HG03460 (cell line): Measurements from ENCODE around the gene DNAJB12.
"Not testable (repeated sequence)": the region's sequence is repeated elsewhere in the genome, so short reads cannot be mapped to it uniquely, and the experiment has no call there.

Experiments
- ATAC-seq: cut with Tn5 transposase; IDR thresholded peaks from one replicate; pipeline ENCODE4 v1.9.1; 2021; ENCODE audit not compliant: unreplicated experiment

The DNAJB12 gene

DNA sequence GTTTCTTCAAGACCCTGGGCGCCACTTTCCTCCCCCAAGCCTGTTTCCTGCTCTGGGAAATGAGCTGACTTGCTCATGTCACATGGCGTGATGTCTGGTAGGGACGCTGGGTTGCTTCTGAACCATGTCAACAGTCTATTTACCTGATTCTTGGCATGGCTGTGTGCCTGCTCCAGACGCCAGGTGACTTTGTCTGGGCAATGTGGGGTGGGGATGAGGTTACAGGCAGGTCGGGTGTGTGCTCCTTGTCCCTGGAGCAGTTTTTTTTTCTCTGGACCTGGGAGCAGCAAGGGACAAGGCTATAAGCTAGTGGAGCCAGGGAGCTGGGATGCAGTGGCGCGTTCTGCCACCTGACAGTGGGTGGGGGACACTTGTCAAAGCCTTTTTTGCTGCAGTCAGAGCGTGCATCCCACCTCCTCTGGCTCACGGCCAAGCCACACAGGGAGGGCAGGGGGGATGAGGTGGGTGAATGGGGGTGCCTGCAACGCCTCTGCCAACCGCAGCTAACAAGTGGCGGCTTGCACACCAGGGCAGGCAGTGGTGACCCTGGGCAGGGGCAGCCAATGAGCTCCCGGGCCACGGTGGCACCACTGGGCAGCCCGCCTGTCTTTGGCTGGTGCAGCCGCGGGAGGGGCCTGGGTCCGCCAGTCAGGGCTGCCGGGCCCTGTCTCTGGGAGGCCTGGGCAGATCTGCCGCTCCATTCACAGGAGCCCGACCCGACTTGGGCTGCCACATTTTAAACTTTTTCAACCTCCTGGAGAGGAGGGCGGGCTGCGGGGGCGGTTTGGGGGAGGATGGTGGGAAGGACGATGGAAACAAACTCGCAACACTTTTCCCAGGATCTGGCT lies 22.9 kb downstream of the DNAJB12 start:
- ATAC-seq: peak; percentile 42

DNA sequence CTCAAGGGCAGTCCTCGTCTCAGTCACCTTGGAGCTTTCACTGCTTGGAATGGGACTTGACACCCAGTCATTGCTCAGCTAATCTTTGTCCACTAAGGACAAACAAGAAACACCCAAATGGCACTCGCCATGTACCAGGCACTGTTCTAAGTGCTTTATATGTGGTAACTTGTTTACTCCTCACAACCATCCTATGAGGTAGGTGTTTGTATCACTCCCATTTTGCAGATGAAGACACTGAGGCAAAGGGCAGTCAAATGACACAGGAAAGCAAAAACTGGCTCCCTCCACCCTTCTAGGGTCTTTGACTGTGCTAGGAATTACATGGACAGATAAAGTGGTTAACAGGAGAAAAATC lies 24.7 kb downstream of the DNAJB12 start:
- no peak for ATAC-seq

DNA sequence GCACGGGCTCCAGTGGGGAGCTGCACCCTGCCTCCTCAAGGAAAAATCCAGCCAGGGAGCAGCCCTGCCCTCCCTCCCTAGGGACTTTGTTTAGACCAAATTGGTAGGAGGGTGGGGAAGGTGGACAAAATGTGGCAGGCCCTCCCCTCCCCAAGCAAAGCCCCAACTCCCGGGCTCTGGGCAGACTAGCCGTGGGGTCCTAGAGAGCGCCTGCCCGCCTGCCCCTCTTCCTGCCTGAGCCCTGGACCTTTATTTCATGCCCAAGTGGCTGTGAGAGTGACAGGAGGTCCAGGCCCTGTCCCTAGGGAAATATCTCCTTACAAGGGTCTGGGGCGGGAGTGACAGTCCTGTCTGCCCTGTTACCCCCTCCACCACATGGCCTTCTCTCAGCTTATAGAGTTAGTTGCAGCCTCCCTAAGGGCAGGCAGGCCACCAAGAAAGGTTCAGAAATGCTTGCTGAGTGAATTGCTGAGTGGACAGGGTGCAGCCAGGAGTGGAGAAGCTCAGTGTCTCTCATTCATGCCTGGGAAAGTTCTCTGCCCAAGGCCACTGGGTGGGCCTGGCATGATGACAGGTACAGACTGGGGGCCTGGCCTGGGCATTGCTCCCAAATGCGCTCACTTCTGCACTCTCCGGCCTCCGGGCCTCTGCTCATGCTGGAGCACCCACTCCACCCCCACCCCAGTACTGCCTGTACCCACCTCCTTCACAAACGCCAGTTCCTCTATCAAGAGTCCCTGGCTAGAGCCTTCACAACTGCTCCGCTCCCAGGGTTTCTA lies 25.2 kb downstream of the DNAJB12 start:
- no peak for ATAC-seq

DNA sequence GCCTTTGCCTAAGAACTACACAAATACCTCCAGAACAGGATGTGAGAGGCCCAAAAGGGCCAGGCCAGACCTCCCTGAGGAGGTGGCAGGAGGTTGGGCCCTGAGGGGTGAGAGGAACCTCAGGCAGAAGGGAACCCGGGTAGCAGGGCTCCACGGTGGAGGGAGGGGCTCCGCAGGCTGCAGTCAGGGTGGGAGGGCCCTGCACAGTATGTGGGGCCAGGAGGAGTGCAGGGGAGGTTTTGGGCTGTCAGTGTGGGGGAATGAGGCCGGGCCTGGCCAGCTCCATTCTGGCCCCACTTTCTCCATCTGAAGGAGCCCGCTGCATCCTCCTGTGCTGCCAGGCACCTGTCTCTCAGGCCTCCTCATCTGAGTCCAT lies 25.9 kb downstream of the DNAJB12 start:
- ATAC-seq: no peak

DNA sequence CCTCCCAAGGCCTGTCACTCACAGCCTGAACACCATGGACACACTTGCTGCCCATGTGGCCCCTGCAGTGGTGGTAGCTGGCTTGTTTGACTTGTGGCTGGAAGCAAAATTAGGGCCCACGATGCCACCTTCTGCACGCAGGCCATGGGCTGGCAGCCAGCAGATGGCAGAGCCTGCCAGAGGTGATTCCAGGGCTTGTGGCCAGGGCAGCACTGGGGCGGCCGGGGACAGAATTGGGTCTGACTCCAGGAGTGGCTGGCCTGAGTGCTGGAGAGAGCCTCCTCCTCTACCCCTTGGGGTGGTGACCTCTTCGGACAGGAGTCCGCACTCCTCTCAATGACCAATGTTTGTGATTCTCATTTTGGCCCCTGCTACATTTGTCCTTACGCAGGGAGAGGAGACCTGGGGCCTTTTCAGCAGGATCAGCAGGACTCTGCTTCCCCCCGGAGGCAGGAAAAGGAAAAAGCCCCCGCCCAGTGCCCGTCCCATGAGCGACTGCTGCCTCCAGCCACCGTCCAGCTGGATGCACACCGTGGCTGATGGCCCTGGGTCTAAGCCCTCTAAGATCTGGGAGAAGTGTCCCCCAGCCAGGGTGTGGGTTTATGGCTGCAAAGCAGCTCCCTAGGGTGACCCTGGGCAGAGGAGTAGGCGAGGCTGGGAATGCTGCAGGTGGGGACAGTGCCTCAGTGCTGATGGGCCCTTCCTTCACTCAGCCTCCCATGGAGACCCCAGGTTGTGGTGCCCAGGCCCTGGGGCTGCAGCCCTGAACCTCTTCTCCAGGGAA lies 26.5 kb downstream of the DNAJB12 start:
- no peak for ATAC-seq

DNA sequence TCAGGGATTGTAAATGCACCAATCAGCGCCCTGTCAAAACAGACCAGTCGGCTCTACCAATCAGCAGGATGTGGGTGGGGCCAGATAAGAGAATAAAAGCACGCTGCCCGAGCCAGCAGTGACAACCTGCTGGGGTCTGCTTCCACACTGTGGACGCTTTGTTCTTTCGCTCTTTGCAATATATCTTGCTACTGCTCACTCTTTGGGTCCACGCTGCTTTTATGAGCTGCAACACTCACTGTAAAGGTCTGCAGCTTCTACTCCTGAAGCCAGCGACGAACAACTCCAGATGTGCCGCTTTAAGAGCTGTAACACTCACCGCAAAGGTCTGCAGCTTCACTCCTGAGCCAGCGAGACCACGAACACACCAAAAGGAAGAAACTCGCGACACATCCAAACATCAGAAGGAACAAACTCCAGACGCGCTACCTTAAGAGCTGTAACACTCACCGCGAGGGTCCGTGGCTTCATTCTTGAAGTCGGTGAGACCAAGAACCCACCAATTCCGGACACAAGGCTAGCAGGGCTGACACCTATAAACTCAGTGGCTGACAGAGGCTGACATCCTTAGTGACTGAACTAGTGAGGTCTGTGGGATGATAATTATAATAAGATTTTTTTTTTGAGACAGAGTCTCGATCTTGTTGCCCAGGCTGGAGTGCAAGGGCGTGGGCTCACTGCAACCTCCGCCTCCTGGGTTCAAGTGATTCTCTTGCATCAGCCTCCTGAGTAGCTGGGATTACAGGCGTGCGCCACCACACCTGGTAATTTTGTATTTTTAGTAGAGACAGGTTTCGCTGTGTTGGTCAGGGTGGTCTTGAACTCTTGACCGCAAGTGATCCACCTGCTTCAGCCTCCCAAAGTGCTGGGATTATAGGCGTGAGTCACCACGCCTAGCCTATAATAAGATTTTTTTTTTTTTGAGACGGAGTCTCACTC lies 27.8 kb downstream of the DNAJB12 start:
- ATAC-seq: not testable (repeated sequence)

DNA sequence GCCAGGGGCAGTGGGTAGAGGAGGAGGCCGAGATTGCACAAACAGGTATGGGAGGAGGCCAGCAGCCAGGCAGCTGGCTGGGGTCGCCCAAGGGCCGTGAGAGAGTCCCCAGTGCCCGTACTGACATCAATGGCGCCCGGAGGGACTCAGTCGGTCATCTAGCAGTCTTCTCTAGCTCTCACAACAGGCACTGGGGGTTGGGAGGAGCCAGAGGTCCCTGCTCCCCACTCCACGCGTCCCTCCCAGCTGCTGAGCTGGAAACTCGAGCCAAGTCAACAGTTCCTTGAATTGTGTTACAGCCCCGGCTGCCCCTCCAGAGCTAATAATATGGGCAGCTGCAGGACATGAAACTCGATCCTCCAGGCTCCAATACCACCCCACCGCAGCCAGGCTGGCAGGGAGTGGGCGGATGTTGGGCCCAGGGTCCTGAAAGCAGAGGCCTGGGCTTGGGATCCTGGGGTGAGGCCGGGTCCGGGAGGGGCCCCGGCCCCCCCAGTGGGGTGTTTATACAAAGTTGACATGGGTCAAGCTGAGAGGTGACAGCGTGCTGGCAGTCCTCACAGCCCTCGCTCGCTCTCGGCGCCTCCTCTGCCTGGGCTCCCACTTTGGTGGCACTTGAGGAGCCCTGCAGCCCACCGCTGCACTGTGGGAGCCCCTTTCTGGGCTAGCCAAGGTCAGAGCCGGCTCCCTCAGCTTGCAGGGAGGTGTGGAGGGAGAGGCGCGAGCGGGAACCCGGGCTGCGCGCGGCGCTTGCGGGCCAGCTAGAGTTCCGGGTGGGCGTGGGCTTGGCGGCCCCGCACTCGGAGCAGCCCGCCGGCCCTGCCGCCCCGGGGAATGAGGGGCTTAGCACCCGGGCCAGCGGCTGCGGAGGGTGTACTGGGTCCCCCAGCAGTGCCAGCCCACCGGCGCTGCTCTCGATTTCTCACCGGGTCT lies 29.2 kb downstream of the DNAJB12 start:
- ATAC-seq: not testable (repeated sequence)

DNA sequence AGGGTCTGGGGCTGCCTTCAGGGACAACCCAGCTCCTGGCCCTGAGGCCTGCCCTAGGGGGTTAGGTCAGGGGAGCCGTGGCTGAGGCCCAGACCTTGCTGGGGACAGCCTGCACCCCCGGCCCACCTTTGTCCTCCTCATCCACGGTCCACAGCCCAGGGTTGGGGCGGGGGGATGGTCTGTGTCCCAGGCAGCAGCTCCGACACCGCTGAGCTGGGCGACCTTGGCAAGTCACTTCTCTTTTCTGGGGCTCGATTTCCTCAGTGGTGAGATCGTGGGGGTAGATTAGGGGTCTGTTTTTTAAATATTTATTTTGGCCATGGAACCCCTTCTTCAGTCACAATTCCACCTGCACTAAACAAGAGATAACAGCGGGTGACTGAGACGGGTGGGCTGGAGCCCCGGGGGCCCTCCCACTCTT lies 30.9 kb downstream of the DNAJB12 start:
- ATAC-seq: no peak

DNA sequence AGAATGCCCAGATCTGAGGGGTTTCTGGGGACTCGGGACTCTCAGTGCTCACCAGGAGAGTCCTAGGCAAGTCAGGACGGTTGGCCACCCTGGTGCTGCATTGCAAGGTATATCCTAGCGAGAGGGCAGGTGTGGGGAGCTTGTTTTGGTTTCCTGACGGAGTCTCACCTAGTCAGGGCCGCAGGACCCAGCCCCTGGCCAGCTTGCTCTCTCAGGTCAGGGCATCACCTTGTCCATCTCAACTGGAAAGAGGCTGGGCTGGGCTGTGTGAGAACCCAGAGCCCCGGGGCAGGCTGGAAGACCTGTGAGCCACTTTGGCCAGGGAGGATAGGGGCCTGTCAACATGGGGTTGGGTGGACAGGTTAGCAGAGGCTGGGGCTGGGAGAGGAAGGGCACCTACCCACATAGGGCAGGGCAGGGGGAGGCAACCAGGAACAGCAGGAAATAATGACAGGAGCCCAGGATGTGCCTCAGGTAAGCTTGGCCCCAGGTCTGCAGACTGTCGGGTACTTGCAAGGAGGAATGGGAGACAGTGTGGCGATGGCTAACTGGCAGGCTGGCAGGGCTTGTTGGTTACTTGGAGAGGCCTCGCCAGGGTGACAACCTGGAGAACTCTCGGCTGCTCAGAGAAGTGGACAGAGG lies 31.5 kb downstream of the DNAJB12 start:
- no peak for ATAC-seq

DNA sequence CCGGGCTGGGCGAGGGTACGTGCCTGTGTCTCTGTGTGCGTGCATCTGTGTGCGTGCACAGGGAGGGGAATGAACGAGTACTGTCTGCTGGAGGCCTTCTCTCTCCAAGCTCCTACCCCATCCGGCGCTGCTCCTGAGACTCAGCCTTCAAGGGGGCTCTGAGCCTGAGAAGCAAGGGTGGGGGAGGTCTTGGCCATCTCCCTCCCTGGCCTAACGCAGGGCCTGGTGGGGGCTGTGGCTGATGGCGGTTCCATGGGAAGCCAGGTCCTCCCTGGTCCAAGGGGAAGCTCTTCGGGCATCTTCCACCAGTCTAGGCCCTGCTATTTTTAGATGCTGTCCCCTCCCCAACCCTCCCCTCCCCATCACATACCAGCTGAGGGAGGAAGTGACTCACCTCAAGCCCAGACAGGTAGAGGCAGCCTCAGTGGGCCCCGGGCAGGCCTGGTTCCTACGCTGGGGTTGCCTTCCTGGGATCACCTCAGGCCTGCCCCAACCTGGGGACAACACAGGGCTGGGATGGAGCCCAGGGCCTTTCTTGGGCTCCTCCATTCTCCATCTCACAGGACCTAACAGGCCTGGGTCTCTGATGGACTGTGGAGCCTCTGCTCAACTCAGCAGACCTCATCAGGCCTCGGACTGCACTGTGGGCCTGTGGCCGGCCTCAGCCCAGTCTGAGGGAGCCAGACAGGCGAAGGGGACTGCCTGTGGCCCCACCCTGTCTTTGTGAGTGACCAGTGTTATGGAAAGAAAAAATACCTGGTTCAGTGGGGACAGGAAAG lies 32.2 kb downstream of the DNAJB12 start:
- ATAC-seq: no peak

DNA sequence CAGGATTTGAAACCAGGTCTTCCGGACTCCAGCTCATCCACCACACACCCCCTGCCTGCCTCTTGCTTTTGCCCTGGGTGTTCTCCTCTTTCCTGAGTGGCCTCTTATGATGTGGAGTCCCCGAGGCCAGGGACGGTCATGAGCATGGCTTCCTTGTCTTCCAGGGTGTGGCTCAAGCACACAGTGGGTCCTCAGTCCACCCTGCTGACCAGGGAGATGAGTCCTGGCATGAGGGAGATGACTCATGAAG lies 32.8 kb downstream of the DNAJB12 start:
- ATAC-seq: no peak

DNA sequence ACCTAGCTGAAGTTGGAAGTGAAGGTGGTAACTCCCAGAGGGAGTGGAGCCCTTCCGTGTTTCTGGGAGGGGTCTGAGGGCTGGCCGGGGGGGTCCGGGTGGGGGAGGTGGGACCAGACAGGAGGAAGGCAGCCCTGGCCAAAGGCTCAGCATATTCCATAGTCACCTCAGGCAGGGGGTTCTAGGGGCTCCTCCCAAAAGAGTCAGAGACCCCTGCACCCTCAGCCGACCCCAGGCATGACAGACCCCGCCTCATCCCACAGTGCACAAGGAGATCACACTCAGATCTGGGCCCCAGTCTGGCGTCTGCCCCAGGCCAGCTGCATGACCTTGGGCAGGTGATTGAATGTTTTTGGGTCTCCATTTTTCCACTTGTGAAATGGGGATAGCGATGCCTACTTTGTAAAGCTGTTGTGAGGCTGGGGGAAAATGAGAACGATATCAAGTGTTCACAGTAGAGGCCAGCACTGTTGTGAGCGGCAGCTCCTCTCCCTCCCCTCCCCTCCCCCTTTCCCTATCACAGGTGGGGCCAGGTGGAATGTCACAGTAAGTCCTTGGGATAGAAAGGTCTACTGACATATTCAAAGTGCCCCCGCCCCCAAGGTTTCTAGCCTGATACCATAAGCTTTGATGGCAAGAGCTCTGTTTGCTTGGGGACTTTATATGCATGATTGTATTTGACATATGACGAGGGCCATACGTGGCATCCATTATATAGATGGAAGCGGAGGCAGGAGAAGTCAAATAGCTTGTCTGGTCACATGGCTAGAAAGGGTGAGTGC lies 33.3 kb downstream of the DNAJB12 start:
- ATAC-seq: no peak

DNA sequence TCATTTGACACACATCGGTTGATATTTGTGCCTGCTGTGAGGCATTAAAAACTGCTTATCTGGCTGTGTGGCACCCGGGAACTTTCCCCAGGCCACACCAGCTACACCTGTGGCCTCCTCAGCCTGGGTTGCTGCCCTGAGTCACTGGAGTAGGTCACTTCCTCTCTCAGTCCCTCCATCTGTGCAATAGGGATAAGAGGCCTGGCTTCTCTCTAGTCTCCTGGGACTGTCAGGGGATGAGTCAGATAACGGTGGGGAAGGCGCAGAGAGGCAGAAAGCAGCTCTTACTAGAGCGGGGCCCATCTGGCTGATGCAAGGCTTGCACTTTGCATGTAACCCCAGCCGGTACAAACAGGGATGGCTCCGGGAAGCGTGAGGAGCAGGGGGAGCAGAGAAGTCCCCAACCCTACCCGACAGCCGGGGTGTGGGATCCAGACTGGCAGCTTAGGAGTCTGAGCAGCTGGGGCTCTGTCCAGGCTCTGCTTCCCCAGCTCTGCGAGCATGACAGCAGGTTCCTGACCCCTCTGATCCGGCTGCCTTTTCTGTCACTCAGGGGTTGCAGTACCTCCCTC lies 34.0 kb downstream of the DNAJB12 start:
- ATAC-seq: peak; percentile 65

DNA sequence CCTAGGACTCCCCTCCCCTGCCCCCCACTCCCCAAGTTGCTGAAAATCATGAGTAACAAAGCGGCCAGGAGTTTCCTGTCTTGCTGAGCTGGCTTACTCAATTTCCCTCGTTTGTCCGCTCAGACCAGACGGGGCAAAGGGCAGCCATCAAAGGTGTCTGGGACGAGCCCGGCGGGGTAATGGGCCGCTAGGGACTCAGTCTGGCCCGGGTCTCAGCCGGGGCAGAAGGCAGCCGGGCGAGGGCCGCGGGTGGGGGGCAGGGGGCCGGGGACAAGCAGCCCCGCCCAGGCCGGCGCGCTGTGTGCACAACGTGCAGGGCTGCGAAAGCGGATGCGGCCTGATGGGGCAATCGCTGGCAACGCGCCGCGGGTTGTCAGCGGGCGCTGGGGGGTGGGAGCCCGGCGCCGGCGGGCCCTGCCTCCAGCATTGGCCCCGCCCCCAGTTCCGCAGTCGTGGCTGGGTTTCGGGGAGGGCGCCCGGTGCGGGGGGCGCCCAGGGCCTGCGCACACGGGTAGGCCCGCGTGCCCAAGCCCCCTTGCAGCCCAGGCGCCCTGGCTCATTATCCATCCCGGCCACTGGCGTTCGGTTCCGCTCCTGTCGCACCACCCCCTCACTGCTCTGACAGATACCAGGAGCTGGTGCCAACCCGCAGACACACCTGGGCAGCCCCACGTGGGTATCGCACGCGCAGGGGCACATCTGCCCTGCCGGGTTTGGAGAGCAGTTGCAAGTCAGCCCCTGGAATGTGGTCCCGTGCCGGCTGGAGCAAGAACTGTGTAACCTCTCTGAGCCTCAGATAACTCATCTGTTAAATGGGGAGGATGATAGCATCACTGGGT lies 35.1 kb downstream of the DNAJB12 start:
- ATAC-seq: peak; percentile 41

DNA sequence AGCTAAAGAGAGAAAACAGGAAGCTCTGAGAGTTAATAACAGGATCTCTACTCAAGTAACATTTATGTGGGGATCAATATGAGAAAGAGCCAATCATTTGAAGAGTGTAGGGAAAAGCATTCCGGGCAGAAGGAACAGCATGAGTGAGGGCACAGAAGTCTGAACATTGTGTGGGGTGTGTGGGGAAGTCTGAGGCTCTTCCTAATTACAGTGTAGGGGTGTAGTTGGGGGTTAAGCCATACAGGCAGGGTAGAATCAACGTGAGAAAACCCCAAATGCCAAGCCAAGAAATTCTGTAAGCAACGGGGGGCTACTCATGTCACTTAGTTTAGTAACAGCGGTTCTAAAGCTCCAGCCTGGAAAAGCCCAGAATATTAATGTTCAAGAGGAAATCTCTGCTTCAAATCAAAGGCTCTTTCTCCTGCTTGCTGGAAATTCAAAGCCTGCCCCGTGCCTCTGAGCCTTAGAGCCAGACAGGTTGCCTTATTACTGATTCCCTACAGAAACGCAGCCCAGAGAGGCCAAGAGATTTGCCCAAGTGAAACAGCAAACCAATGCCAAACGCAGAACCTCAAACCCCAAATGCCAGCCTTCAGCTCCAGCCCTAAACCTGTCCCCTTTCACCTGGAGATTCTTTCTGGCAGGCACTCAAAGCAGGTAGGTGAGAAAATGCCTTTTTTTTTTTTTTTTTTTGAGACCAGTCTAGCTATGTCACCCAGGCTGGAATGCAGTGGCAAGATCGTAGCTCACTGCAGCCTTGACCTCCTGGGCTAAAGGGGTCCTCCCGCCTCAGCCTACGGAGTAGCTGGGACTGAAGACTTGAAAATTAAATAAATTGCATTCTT lies 36.1 kb downstream of the DNAJB12 start:
- no peak for ATAC-seq
